PC-3 (cell line): Measurements from ENCODE around the gene PKNOX2. TPM values are rescaled to one million over a fixed set of nuclear protein-coding genes. Genes with fewer than 3 reads are reported as not detected.

ENCODE experiments used
- ATAC-seq: fragments of 200-7000 bp; cut with Tn5 transposase; 2 replicates; pipeline ENCODE4 v1.9.1; 2020; ENCODE audit warnings: mild to moderate bottlenecking, moderate library complexity
- BruUV-seq: library from RNA; stranded (reverse); fragments of 400-500 nt; replicated peaks from 2 replicates; lab custom pipeline; 2021; lab: Mats Ljungman, UMichigan
- CTCF ChIA-PET: fragments of 300-600 bp; sonication (Branson Sonifier 250); formaldehyde crosslinking; loops from one replicate; lab custom pipeline; 2022; ENCODE audit warnings: antibody characterized with exemption; lab: Charles Lee
- POLR2A ChIA-PET: fragments of 300-600 bp; sonication (Branson Sonifier 250); formaldehyde crosslinking; loops from one replicate; lab custom pipeline; 2022; ENCODE audit warnings: antibody characterized with exemption; ENCODE audit not compliant: unreplicated experiment; lab: Charles Lee
- DNase-seq: peaks from one replicate; pipeline ENCODE4 v3.0.0-alpha.2; 2015
- H2AFZ ChIP-seq: fragments of 300-600 bp; sonication (generic); 2 replicates; pipeline ENCODE4 v1.6.0; 2016; ENCODE audit warnings: antibody characterized with exemption, low read length
- H3F3A ChIP-seq: fragments of 300-600 bp; sonication (generic); one replicate; pipeline ENCODE4 v1.6.0; 2017; ENCODE audit warnings: antibody characterized with exemption, low read length, control low read depth, mild to moderate bottlenecking; ENCODE audit not compliant: unreplicated experiment
- H3K27ac ChIP-seq: fragments of 300-600 bp; sonication (generic); 2 replicates; pipeline ENCODE4 v1.5.1; 2016; ENCODE audit warnings: mild to moderate bottlenecking, low read length
- H3K27me3 ChIP-seq: fragments of 300-600 bp; sonication (generic); 2 replicates; pipeline ENCODE4 v1.6.1; 2016; ENCODE audit warnings: low read length, mixed read lengths
- H3K36me3 ChIP-seq: fragments of 300-600 bp; sonication (generic); 2 replicates; pipeline ENCODE4 v1.6.1; 2016; ENCODE audit warnings: low read depth, mixed run types, low read length, mixed read lengths
- H3K4me1 ChIP-seq: fragments of 300-600 bp; sonication (generic); 2 replicates; pipeline ENCODE4 v1.5.1; 2016; ENCODE audit warnings: low read length; ENCODE audit not compliant: insufficient read depth
- H3K4me2 ChIP-seq: fragments of 300-600 bp; sonication (generic); 2 replicates; pipeline ENCODE4 v1.6.0; 2016; ENCODE audit warnings: low read length
- H3K4me3 ChIP-seq: fragments of 300-600 bp; sonication (generic); 2 replicates; pipeline ENCODE4 v1.5.1; 2016; ENCODE audit warnings: mild to moderate bottlenecking, low read length, mixed read lengths
- H3K79me2 ChIP-seq: fragments of 300-600 bp; sonication (generic); 2 replicates; pipeline ENCODE4 v1.6.1; 2017; ENCODE audit warnings: low read length, mixed read lengths
- H3K9ac ChIP-seq: fragments of 300-600 bp; sonication (generic); 2 replicates; pipeline ENCODE4 v1.6.0; 2016; ENCODE audit warnings: mild to moderate bottlenecking, low read length
- H3K9me2 ChIP-seq: fragments of 300-600 bp; sonication (generic); replicated peaks from 2 replicates; pipeline ENCODE4 v1.6.1; 2016; ENCODE audit warnings: mixed run types, low read length, mixed read lengths
- H3K9me3 ChIP-seq: fragments of 300-600 bp; sonication (generic); 2 replicates; pipeline ENCODE4 v1.6.1; 2016; ENCODE audit warnings: low read length, mixed read lengths
- H4K20me1 ChIP-seq: fragments of 300-600 bp; sonication (generic); 2 replicates; pipeline ENCODE4 v1.6.1; 2016; ENCODE audit warnings: low read length, mixed read lengths
- EZH2 ChIP-seq: fragments of 300-600 bp; sonication (generic); IDR thresholded peaks from one replicate; pipeline ENCODE4 v1.6.1; 2017; ENCODE audit warnings: antibody characterized with exemption, mild to moderate bottlenecking, low read length; ENCODE audit not compliant: unreplicated experiment
- EZH2phosphoT487 ChIP-seq: fragments of 300-600 bp; sonication (generic); IDR thresholded peaks from 2 replicates; pipeline ENCODE4 v1.6.1; 2018; ENCODE audit warnings: mild to moderate bottlenecking, antibody characterized with exemption, low read length, borderline replicate concordance
- intact Hi-C: fragments of 100-400 bp; cut with micrococcal nuclease; formaldehyde crosslinking; loops from 2 replicates; pipeline ENCODE4 v1.9.0; 2023
- total RNA-seq: library from RNA; depleted of rRNA; stranded (reverse); fragments of >200 nt; gene quantifications from 2 replicates; pipeline ENCODE4 v1.2.3, GENCODE V29; 2014
- TF ChIP-seq, protein P1 (sequence below): fragments of 300-600 bp; sonication (generic); conservative IDR thresholded peaks from 2 replicates; pipeline ENCODE4 v1.5.1; 2017; ENCODE audit warnings: antibody characterized with exemption, low read depth, mild to moderate bottlenecking, low read length

Gene PKNOX2
- total RNA-seq, 1 experiment from 2014 or later: not detected

DNA sequence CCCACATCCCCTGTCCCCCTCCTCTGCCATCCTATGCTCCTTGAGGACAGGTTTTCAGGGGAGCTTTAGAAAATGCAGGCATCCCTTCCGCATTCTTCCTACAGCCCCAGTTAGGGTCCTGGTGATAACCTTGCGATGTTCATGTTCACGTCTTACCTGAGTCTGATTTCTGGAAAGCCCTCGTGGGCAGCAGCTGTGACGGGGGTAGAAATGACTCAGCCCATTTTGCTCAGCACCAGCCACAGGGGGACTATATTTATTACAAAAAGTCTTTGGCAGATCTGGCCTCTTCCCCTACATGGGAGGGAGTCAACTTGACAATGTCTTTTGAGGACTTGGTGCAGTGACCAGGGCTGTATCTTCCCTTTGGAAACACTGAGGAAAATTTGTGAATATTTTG is 12.3 kb downstream of the PKNOX2 start:
- Histone ChIP-seq H3K4me3 (no peak overlapping the region), H3K9me3 (no peaks in the 10 kb centered on the region), H3K36me3 (no peaks in the 10 kb centered on the region), H3K27ac (no peak overlapping the region), H3K9ac (no peak overlapping the region), H3K79me2 (no peaks in the 10 kb centered on the region), H3F3A (no peaks in the 10 kb centered on the region), H3K4me1 (no peaks in the 10 kb centered on the region), H3K9me2 (no peaks in the 10 kb centered on the region), H2AFZ (no peak overlapping the region), H3K27me3 (peaks cover 86% of the 10 kb centered on the region), H3K4me2 (no peak overlapping the region), H4K20me1 (no peaks in the 10 kb centered on the region)
- intact Hi-C loops: no loop called here
- ATAC-seq (no peak), DNase-seq (no peak)
- POLR2A ChIA-PET: no interaction called here
- CTCF ChIA-PET: no interaction called here
- no TSS peak for BruUV-seq
- TF ChIP-seq, protein P1, sequence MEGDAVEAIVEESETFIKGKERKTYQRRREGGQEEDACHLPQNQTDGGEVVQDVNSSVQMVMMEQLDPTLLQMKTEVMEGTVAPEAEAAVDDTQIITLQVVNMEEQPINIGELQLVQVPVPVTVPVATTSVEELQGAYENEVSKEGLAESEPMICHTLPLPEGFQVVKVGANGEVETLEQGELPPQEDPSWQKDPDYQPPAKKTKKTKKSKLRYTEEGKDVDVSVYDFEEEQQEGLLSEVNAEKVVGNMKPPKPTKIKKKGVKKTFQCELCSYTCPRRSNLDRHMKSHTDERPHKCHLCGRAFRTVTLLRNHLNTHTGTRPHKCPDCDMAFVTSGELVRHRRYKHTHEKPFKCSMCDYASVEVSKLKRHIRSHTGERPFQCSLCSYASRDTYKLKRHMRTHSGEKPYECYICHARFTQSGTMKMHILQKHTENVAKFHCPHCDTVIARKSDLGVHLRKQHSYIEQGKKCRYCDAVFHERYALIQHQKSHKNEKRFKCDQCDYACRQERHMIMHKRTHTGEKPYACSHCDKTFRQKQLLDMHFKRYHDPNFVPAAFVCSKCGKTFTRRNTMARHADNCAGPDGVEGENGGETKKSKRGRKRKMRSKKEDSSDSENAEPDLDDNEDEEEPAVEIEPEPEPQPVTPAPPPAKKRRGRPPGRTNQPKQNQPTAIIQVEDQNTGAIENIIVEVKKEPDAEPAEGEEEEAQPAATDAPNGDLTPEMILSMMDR: no peak
- TF ChIP-seq EZH2phosphoT487 (no peak), EZH2 (no peak)

DNA sequence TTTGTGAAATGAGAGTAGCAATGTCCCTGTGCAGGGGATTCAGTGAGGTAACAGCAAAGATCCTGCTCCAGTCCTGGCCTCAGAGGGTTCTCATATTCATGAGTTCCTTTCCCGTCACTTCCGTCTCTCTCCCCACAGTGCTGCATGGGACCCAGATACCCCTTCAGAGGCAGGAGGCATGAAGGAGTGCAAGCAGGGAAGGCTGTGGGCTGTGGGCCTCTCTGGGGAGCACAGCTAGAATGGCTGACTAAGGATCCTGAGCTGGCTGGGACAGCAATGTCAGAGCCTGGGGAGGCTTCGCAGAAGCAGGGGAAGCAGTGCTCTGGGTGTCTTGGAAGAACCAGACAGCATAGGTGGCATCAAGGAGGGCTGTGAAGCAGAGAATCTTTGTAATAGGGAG is 13.0 kb downstream of the PKNOX2 start:
- DNase-seq (no peak), ATAC-seq (no peak)
- Histone ChIP-seq H4K20me1 (no peaks in the 10 kb centered on the region), H2AFZ (no peak overlapping the region), H3K27ac (no peak overlapping the region), H3K36me3 (no peaks in the 10 kb centered on the region), H3K9me2 (no peaks in the 10 kb centered on the region), H3K4me2 (no peak overlapping the region), H3K79me2 (no peaks in the 10 kb centered on the region), H3K4me3 (no peak overlapping the region), H3K27me3 (peaks cover 84% of the 10 kb centered on the region), H3K9ac (no peak overlapping the region), H3K9me3 (no peaks in the 10 kb centered on the region), H3K4me1 (no peaks in the 10 kb centered on the region), H3F3A (no peaks in the 10 kb centered on the region)
- intact Hi-C loops: no loop called here
- TF ChIP-seq, protein P1: no peak
- TF ChIP-seq EZH2phosphoT487: no peak
- BruUV-seq: no TSS peak
- CTCF ChIA-PET: no interaction called here
- POLR2A ChIA-PET: no interaction called here

DNA sequence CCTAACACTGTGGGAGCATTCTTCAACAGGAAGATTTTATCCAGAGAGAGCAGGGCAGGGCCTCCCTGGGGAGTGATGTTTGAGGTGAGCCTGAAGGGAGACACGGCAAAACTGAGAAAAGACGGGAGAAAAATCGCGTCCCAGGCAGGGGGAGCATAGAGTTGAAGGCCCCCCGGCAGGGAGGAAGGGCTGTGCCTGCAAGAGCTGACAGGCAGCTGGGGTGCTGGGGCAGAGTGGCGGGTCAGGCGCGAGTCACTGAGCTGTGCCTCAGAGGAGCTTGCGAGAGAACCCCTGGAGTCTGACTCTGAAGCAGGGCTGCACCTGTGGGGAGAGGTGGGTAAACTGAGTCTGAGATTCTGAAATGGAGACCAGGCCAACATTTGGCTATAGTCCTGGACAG is 14.8 kb downstream of the PKNOX2 start:
- H2AFZ ChIP-seq: no peak overlapping the region
- intact Hi-C loops: no loop called here
- CTCF ChIA-PET: no interaction called here
- no peak for DNase-seq
- no peaks in the 10 kb centered on the region for H3K36me3 ChIP-seq
- H4K20me1 ChIP-seq: no peaks in the 10 kb centered on the region
- no peaks in the 10 kb centered on the region for H3K9me3 ChIP-seq
- no peaks in the 10 kb centered on the region for H3K4me1 ChIP-seq
- H3K9me2 ChIP-seq: no peaks in the 10 kb centered on the region
- no peak overlapping the region for H3K27ac ChIP-seq
- BruUV-seq: no TSS peak
- peaks cover 79% of the 10 kb centered on the region for H3K27me3 ChIP-seq
- H3F3A ChIP-seq: no peaks in the 10 kb centered on the region
- no peak for ATAC-seq
- H3K9ac ChIP-seq: no peak overlapping the region
- H3K4me2 ChIP-seq: no peak overlapping the region
- TF ChIP-seq, protein P1: no peak
- TF ChIP-seq EZH2phosphoT487 (no peak), EZH2 (no peak)
- POLR2A ChIA-PET: no interaction called here
- no peak overlapping the region for H3K4me3 ChIP-seq
- no peaks in the 10 kb centered on the region for H3K79me2 ChIP-seq
